Right renal pelvis (tissue), 4 donors: ENCODE data around the gene UVRAG. TPM values are rescaled to one million over a fixed set of nuclear protein-coding genes. Genes with fewer than 3 reads are reported as not detected.

Experiments used
- DNase-seq, 4 donors: peaks; one replicate each; pipeline ENCODE4 v3.0.0-alpha.2; 2013; ENCODE audit warnings: low read depth in 4 of 4, low spot score in 3 of 4, missing footprints in 1 of 4
- polyA plus RNA-seq, 4 donors: library from polyadenylated mRNA; unstranded; fragments of 120-200 nt; gene quantifications; one replicate each; pipeline ENCODE4 v1.2.1, GENCODE V29; 2013; ENCODE audit not compliant: insufficient read length in 4 of 4

The UVRAG gene
- polyA plus RNA-seq, 4 donors = 17.3 to 20.2 (median 18.0) TPM

DNA sequence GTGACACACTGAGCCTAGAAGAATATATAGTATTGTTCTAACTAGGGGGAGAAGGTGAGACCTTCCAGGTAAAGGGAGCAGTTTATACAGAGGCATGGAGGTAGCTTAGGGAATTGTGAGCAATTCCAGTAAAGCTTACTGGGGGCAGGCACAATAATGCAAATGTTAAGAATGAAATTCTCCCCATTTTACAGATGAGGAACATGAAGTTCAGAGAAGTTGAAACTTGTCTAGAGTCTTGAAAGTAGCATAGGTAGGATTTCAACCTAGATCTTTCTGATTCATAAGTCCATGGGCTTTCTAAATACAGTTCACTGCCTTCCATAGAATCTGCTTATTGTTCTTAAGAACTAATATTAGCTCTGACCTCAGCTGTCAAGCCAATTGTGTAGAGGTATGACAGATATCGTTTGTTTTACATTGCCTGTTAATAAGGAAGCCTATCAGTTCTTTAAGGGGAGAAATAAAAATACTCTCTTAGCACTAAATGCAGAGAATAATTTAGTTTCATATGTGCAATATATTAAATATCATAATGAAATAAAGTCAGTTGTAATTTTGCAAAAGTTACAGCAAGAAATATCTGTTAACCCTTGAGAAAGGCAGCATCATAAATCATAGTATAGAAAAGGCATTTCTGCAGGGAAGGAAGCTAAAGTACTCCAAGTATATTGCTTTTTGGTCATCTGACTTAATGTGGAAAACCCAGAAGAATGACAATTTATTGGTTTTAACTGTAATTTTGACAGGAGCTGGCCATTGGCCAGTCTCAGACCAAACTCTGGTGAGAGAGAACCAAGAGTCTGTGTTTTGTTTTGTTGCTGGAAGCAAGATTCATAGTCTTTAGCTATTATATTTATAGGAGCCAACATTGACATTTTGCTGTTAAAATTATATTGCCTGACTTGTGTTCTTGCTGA is 181.8 kb downstream of the UVRAG start:
- peak; percentile 35 to 51 (median 45) for DNase-seq

DNA sequence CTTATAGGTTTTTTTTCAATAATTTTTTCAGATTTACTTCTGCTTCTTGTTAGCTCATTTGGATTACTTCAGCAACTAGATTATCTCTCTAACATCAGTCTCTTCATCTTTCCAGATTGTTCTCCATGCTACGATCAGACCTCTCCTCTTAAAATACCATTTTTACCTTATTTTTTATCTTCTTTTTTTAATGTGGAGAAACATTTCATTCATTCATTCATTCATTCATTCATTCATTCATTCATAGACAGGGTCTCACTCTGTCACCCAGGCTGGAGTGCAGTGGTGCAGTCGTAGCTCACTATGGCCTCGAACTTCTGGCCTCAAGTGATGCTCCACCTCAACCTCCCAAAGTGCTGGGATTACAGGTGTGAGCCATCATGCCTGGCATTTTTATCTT is 189.4 kb downstream of the UVRAG start:
- DNase-seq = no peak

DNA sequence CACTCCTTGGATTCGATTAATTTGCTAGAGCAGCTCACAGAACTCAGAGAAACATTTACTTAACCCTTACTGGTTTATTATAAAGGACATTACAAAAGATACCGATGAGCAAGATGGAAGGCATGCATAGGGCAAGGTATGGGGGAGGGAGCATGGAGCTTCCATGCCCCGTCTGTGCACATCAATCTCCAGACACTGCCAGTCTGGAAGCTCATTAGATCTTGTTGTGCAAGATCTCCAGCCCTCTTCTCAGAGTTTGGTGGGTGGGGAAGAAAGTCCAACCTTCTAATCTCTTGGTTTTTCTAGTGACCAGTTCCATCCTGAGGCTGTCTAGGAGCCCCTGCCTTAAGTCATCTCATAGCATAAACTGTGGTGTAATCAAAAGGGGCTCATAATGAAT is 190.7 kb downstream of the UVRAG start:
- no peak for DNase-seq

GRCh38 chr11:76007166-76007565 is 192.2 kb downstream of the UVRAG start:
- no peak for DNase-seq

DNA sequence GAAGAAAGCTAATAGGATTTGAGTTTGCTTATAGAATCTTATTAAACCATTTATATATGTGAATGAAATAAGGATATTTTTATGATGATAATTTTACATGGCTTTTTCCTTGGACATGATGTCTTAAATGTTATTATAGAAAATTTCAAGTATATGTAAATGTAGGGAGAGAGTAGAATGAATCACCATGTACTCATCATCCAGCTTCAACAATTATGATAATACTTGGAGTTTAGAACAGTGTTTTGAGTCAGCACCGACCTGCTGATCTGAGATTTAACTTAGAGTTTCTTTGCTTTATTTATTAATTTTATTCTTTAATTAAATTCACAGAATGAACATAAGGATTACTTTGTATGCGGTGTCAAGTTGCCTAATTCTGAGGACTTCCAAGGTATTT is 193.5 kb downstream of the UVRAG start:
- DNase-seq = no peak

- no peak for DNase-seq
These were observed 195.0 kb downstream of the UVRAG start for GRCh38 chr11:76010051-76010450.

DNA sequence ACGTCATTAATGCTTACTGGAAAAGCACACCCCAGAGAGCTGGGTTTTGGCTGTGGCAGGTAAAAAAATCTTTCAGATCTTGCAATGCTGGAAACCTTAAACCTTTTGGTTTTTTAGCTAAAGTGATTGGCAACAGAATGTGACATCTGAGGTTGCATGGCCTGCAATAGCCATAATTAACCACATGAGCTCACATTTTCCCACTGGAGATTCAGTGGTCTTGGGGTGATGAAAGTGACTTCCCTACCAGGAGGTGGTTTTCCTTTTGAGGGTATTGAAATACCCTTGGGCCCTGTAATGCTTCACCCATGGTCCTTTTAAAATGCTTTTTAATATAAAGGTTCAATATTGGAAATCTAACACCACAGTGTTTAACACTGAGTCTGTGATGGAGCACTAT is 198.5 kb downstream of the UVRAG start:
- no peak for DNase-seq

DNA sequence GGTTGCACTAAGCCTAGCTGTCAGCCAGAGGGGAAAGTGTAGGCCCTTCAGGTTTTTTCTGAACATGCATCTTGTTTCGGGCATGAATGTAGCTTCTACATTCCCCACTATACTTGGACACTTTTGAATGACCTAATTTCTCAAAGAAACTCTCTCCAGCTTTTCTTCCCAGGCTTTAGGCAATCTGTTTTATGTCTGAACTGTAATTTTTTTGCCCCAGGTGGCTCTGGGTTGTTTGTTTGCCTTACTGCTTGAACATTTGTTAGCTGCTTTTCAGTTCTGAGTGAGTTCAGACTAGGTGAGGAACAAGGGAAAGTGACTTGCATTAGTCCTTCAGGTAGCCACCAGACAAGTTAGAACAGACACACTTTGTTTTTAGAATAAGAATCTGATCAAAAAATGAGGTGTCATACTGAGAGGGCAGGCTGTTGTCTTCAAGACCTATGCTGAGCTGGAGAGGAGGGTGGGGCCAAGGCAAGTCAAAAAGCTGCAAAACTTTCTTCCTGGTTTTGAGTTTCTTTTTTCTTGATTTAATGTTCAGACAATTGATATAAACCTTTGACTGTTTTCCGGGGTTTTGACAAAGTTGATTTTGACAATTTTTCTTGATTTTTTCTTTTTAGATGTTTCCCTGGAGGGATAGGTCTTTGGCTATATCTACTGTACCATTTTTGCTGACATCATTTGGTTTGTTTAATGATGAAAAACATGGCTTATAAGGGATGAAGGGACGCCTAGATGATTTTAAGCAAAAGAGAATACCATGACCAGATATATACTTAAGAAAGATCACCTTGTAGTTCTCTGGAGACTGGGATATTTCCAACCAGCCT is 208.4 kb downstream of the UVRAG start:
- no peak for DNase-seq

GRCh38 chr11:76025068-76025467 is 210.1 kb downstream of the UVRAG start:
- DNase-seq = peak in 3 of 4 donors; percentile 25 to 29 (median 26)

- DNase-seq = no peak
These were observed 210.8 kb downstream of the UVRAG start for GRCh38 chr11:76025817-76026216.

DNA sequence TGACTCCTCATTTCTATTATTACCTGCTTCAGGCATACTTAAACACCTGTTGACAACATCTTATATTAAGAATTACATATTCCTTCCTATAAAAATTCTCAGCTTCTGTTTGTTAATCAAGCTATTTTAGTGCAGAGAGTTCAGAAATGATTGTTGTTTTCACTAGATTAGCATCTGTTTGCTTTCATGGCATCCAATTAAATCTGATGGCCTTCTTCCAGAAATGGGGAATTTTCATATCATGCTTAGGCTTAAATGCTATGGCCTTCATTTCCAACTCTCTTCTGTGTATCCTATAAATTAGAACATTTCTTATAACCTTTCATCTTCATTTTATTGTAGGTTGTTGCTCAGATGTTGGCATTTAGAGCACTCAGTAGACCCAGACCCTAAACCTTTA is 211.3 kb downstream of the UVRAG start:
- no peak for DNase-seq

- DNase-seq = no peak
These were observed 211.9 kb downstream of the UVRAG start for GRCh38 chr11:76026862-76027261.

DNA sequence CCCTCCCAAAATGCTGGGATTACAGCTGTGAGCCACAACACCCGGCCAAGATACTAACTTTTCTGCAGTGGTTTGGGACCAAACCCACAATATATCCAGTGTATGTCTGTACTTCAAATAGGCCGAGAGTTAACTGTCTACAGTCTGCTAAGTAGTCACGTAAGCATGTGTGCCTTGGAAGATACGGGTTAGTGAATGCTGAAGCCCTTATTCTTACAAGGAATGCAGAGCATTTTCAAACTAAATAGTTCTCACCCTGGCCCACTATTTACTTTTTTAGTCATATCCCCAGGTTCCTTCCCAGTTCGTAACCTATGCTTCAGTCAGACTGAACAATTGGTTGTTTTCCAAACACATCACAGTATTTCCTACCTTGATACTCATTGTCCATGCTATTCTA is 215.3 kb downstream of the UVRAG start:
- no peak for DNase-seq

DNA sequence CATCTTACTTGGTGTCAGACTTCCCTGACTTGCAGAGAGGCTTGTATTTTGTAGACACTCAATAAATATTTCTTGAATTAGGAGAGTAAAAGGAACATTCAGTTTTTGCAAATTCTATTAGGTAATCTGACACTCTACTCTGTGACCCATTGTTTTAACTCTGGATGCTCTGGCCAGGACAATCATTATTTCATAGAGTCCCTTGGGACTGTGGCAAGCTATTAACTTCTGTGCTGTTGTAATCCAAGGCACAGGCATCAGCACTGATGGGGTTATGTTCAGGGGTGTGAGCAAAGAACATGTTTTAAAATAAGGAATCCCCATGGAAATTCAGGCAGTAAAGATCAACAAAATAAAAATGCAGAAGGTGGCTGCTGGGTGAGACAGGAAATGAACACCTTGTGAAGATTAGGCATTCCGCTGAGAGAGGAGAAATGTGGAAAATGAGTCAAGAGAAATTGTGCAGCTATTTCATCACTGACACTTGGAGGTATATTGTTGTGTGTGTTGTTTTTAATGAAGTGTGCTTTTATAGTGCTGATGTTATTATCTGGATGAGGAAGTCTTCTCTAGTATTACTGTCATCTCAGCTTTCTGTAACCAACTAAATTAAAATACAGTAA is 216.1 kb downstream of the UVRAG start:
- no peak for DNase-seq

GRCh38 chr11:76033699-76034098 is 218.7 kb downstream of the UVRAG start:
- DNase-seq = no peak

GRCh38 chr11:76035020-76035419 is 220.0 kb downstream of the UVRAG start:
- DNase-seq = no peak

DNA sequence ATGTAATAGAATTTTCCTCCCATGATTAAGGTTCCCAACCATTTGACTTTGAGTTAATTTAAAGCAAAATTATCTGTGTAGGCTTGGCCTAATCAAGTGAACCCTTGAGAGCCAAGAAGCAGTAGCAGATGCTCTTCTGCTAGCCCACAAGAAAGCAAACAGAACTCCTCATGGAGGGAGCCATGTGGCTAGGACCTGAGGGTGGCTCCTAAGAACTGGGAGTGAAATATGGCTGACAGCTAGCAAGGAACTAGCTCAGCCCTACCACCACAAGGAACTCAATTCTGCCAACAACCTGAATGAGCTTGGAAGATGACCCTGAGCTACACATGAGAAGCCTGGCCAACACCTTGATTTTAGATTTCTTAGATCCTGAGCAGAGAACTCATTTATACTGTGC is 223.6 kb downstream of the UVRAG start:
- no peak for DNase-seq

- no peak for DNase-seq
These were observed 226.2 kb downstream of the UVRAG start for GRCh38 chr11:76041208-76041607.

DNA sequence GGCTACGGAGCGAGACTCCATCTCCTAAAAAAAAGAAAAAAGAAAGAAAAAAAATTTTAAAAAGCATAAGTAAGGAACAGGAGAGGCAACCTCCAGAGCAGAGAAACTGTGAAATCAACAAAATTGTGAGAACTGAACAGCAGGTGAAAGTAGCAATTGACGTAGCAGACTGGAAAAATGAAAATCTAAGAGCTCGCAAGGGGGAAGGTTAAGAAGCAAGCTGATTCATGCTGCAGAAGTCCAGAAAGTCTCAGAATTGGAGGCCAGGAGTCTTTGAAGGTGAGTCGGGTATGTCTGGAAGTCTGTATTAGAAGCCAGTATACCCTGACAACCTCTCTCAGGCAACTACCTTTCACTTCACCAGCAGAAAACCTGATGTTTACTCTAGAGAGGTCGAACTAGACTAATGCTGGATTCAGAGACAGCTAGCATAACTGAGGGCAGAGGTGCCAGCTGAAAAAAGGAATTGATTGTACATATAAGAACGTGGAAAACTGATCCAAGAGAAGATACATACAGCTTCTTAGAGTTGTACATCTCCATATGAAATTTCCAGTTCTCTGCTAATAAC is 229.8 kb downstream of the UVRAG start:
- DNase-seq = no peak

- no peak for DNase-seq
These were observed 232.2 kb downstream of the UVRAG start for GRCh38 chr11:76047231-76047630.

GRCh38 chr11:76047766-76048165 is 232.8 kb downstream of the UVRAG start:
- no peak for DNase-seq
